Stimulated activated CD4-positive, alpha-beta T cell treated with anti-CD3 and anti-CD28 coated beads, Interleukin-12 subunit alpha, Interleukin-12 subunit beta, amount 100 ng/mL, for 24 hours (primary cell): ENCODE results near the gene SLC1A3.

Source experiments
- DNase-seq, 2 experiments: peaks; one replicate each; pipeline ENCODE4 v3.0.0-alpha.2; 2020; ENCODE audit warnings: low read depth in 2 of 2

Gene SLC1A3

DNA sequence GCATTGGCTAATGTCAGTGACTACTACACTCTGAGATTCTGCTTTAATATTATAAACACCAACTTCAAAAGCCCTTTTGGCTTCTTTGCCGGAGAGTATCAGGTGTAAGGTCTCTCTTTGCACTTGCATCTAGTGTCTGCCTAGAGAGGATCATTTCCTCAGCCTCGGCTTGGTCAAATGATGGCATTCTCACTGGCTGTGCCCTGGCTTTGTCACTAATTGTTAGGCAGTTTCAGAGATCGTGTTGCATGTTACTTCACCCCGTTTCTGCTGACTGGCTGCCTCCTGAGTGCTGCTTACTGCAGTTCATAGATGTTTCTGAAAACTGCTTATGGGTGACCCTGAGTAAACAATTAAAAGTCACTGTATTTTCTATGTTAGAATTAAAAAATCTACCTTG is 48.8 kb downstream of the SLC1A3 start:
- DNase-seq = no peak

- DNase-seq = no peak
These were observed 50.1 kb downstream of the SLC1A3 start for GRCh38 chr5:36656556-36656955.

DNA sequence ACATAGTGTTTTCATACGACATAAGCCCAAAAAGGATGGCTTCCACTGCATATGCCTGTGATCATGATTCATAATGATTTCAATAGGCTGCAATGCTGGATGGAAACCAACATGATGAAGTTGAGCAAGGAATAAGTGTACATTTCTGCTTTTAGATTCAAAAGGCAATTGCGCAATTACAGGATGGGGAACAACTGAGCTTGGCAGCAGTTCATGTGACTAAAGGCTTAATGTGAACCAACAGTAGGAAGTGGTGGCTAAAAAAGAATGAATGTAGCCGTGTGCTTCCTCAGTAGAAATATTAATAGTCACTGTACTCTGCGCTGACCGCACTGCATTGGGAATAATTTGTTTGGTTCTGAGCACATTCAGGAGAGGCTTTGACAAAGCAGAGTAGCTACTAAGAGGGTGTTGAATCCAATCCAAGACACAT is 51.2 kb downstream of the SLC1A3 start:
- DNase-seq = no peak

DNA sequence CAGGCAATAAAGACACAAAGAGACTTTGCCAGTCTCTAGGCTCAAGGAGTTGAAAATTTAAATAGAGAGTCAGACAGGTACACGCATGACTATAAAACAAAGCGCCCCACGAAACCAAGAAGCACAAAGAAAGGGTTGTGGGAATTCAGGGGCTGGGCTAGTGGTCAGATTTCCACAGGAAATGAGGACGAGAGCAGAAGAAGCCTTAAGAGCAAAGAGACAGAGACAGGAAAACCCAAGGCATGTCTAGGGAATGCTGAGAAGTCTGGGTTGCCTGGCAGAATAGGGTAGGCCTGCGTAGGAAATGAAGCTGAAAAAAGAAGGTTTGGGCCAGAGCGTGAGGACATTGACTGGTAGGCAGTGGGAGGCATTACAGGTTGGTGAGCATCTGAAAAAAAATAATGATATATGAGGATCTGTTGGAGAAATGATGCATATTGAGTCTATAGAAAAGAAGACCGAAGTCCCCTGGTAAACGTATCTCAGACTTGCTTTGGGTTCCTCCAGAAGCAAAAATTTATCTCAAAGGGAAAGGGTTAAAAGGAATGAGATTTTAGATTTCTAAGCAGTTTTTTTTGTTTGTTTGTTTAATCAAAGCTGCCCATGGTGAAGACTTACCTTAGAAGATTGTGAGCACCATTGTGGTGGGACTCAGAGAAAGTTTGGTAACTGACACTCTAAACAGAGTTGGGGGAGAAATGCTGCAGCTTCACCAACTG is 51.8 kb downstream of the SLC1A3 start:
- no peak for DNase-seq

- DNase-seq = no peak
These were observed 53.0 kb downstream of the SLC1A3 start for GRCh38 chr5:36659411-36659810.

- no peak for DNase-seq
These were observed 54.1 kb downstream of the SLC1A3 start for GRCh38 chr5:36660397-36661049.

DNA sequence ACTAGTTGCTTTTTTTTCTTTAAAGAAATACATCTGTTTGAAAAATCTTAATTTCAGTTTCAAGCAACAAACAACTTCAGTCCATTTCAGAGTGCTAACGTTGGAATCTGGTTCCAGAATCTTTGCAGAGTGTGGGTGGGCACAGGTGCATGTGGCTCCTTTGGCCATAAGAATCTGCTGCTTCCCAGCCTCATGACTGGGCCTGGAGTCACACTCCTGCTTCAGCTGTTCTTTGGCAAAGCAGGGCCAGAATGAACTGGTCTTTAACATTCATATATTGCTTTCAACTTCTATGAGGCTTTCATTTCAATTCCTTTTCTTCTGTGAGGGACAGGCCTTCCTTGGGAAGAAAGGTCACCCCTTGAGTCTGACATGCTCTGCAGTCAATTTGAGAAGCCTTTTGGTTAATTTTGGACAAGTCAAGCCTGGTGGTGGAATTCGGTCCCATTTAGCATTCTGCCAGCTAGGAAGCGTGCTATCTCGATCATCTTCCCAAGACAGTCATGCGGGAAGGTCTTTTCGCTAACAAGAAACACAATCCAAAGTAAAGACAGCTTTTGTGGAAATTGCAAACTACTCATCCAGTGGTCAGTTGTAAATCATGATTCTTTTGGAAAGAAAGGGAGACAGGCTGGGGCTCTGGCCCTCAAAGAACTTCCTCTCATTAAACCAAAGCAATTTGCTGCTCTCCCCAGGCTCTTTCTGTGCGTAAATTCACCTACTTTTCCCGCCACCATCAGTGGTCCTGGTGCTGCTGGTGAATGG is 55.2 kb downstream of the SLC1A3 start:
- DNase-seq = no peak

- DNase-seq = no peak
These were observed 56.0 kb downstream of the SLC1A3 start for GRCh38 chr5:36662291-36662851.

- no peak for DNase-seq
These were observed 58.4 kb downstream of the SLC1A3 start for GRCh38 chr5:36664766-36665165.

DNA sequence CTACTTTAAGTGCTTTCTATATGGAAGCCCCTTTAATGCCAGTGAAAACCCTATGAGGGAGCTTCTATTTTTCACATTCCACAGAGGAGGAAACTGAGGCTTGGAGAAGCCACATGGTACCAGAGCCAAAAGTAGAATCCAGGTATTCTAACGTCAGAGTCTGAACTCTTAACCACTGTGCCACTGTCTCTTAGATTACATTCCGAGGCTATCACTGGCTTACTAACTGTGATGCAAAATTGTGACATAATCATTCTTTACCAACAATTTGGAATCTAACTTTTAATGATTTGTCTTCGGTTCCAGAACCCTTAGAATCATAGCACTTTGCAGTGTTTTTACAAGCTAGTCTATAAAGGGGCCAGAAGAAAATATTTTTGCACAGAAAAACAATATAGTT is 59.2 kb downstream of the SLC1A3 start:
- no peak for DNase-seq

DNA sequence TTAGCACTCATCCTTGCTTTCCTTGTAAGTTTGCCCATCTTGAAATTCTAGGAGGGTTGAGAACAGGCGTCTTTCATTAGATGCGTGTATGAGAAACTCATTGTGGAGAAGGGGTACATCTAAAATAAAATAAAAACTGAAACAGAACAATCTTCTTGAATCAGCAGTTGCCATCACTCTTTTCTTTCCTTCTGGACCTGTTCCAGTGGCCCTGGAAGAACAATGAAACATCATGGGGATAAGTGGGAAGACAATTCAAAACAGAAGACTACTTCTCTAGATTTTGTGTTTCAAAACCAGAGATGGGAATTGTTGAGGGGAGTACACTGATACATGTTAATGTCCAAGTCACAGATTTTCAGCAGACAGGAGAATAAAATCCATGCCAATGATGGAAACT is 59.9 kb downstream of the SLC1A3 start:
- no peak for DNase-seq

- DNase-seq = no peak
These were observed 60.6 kb downstream of the SLC1A3 start for GRCh38 chr5:36666986-36667385.

DNA sequence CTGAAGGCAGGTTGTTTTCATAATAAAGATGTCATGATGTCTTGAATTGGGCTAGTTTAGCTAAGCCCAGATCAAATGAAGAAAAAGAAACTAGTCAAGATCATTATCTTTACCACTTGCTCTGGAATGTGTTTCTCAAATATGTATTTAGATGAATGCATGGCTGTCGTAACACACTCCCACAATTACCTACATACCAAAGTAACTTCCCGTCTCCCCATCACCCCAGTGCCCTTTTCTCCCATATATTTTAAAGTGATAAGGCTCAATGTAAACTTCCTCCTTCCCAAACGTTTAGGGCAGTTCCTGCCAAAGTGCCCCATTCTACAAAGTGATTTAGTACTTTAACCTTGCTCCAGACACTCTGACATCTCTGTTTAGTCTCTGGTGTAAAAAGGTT is 61.4 kb downstream of the SLC1A3 start:
- DNase-seq = no peak

DNA sequence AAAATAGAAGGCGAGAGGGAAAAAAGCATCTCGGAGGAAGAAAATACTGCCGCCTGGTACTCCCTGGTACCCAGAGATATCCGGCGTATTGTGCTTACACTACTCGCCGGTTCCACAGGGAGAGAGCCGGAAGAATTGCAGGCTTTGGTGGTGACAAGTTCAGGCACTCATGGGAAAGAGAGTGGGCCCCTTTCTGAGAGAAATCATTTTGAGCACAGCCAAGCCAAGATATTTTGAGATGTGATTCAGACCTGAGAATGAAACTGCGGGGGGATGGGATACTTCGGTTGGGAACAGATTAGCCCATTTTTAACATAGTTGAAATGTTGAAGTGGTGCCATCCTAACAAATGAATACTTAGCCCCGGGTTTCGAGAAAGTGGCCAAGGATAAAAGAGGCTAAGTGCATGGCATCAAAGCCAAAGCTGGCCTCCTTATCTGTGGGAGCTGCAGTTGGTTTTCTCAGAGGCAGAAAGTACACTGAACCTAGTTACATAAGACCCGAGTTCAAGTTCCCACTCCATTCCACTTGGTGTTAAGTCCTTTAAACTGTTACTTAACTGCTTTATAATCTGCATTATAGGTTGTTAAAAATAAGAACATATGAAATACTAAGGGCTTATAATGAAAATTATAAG is 62.7 kb downstream of the SLC1A3 start:
- no peak for DNase-seq

DNA sequence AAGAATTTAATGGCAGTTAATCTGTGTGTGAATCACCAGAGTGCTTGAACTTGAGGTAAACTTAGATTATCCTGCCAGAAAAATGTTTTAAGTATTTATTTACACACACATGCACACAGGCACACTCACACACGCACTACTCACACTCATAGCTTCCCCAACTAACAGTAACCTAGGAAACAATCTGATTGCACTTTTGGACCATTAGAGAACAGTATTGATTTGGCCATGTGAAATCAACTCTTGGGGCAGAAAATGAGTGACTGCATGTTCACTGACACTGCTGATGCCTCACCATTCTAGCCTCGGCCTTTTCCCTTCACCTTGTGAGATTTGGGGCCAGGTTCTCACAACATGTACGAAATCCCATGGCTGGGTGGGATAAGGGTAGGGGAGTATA is 64.1 kb downstream of the SLC1A3 start:
- DNase-seq = no peak

DNA sequence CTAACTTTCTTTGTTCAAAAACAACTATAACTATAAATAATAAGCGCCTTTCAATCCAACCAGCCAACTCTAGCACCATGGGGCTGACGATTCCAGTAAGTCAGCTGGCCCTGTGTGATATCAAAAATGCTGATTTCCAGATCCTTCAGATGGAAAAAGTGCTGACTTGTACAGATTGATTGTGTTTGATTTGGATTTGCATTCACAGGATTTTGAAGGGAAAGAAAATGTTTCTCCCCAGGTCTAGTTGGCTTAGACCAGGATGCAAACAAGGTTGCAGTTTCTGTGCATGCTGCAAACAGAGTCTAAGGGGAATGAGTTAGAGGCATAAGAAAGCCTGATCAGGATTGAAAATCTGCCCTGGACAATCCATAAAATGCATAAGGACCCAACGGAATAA is 68.9 kb downstream of the SLC1A3 start:
- no peak for DNase-seq

DNA sequence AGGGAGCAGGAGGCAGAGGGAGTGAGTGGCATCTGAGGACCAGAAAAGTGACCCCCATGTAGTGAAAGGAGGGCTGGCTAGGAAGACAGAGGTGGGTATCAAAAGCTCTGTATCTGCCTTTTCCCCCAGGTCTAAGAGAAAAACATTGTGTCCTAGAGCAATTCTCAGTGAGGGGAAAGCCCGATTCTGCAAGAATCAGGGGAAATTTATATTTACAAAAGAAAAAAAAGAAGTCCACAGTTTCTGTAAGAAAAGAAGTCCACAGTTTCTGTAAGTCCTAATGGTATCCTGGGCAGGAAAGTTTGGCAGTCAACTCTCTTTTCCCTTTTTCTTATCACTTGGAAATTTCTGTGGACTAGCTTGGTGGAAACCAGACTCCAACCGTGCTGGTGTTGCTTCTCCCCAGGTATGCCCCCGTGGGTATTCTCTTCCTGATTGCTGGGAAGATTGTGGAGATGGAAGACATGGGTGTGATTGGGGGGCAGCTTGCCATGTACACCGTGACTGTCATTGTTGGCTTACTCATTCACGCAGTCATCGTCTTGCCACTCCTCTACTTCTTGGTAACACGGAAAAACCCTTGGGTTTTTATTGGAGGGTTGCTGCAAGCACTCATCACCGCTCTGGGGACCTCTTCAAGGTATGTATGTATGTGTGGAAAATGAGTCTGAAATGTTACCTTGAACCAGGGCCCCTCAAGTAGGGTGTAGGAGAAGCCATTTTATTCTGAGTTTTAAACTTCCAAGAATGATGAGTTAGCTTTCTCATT is 73.0 kb downstream of the SLC1A3 start:
- no peak for DNase-seq

DNA sequence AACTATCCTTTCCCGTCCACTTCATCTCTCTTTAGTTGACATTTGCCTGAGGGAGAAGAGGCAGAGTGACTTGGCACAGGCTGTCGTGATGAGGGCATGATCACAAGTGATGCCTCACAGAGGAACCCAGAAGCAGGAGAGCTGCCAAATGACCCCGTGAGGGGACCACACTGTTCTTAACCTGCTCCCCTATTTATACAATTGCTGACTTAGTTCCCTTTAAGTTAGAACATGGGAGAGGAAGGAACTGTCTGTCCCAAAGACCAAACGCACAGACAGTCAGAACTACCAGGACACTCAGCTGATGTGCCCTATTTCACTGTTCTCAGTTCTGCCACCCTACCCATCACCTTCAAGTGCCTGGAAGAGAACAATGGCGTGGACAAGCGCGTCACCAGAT is 73.7 kb downstream of the SLC1A3 start:
- DNase-seq = no peak

DNA sequence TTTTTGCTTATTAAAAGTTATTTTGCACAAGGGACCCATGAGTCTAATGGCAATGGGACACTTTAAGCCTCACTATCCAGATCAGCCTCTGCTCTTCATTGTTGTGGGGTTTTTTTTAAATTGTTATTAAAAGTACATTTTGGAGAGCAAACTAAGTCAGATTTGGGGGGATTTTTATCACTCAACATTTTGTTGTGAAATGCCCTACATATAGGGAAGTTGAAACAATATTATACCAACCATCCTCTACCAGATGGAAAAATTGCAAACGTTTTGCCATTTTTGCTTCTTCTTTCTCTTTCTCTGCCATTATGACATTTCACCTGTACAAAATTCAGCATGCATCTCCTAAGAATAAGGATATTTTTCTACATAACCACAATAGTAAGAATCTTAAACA is 75.3 kb downstream of the SLC1A3 start:
- no peak for DNase-seq

- DNase-seq = no peak
These were observed 76.1 kb downstream of the SLC1A3 start for GRCh38 chr5:36682499-36682898.

DNA sequence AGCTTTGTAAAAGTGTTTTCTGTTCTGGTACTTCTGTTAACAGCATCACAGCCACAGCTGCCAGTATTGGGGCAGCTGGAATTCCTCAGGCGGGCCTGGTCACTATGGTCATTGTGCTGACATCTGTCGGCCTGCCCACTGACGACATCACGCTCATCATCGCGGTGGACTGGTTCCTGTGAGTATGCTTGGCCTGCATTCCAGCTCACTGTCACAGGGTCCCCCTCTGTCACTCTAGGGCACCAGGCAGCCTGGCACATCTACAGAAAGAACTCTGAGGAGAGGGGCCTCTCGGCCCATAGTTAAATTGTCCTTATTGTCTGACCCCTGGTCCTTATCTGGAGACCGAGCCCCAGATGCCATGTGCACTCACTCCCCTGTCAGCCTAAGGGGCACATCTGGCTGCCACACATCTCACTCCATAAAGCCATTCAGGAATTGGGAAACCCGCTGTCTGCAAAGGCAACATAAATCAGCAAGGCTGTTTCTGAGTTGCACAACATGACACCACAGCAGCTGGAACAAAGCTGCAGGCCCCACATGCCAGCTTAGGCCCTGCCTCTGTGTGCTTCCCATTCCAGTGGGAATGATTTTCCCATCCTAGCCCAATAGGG is 77.5 kb downstream of the SLC1A3 start:
- no peak for DNase-seq
